ENCODE measurements around the gene RBFOX1.

Gene RBFOX1

GRCh38 chr16:7524419-7524818 lies 191.8 kb downstream of the RBFOX1 start:
- Histone ChIP-seq H3K4me3 (ENCODE audit: low read length in 2 of 2) (no peak overlapping the region), H3K27me3 (ENCODE audit: control insufficient read depth in 2 of 2, insufficient read depth in 2 of 2, low read length in 2 of 2) (no peaks in the 10 kb centered on the region), H3K36me3 (ENCODE audit: control insufficient read depth in 2 of 2, insufficient read depth in 2 of 2, low read length in 2 of 2) (no peaks in the 10 kb centered on the region), H3K27ac (ENCODE audit: low read depth in 2 of 2, low read length in 2 of 2) (no peak overlapping the region), H3K9me3 (ENCODE audit: control insufficient read depth in 2 of 2, low read length in 2 of 2) (no peaks in the 10 kb centered on the region), H3K9ac (ENCODE audit: low read depth in 1 of 2, low read length in 2 of 2) (no peak overlapping the region), H3K4me1 (ENCODE audit: control insufficient read depth in 2 of 2, insufficient read depth in 2 of 2, low read length in 2 of 2) (no peaks in the 10 kb centered on the region)

GRCh38 chr16:7526736-7527135 lies 194.1 kb downstream of the RBFOX1 start:
- H3K9me3 ChIP-seq (ENCODE audit: control insufficient read depth in 2 of 2, low read length in 2 of 2): no peaks in the 10 kb centered on the region
- H3K36me3 ChIP-seq (ENCODE audit: control insufficient read depth in 2 of 2, insufficient read depth in 2 of 2, low read length in 2 of 2): no peaks in the 10 kb centered on the region
- H3K9ac ChIP-seq (ENCODE audit: low read depth in 1 of 2, low read length in 2 of 2): no peak overlapping the region
- no peak overlapping the region for H3K27ac ChIP-seq (ENCODE audit: low read depth in 2 of 2, low read length in 2 of 2)
- H3K4me3 ChIP-seq (ENCODE audit: low read length in 2 of 2): no peak overlapping the region
- no peaks in the 10 kb centered on the region for H3K4me1 ChIP-seq (ENCODE audit: control insufficient read depth in 2 of 2, insufficient read depth in 2 of 2, low read length in 2 of 2)
- H3K27me3 ChIP-seq (ENCODE audit: control insufficient read depth in 2 of 2, insufficient read depth in 2 of 2, low read length in 2 of 2): no peaks in the 10 kb centered on the region

- Histone ChIP-seq H3K27me3 (ENCODE audit: control insufficient read depth in 2 of 2, insufficient read depth in 2 of 2, low read length in 2 of 2) (no peaks in the 10 kb centered on the region), H3K9me3 (ENCODE audit: control insufficient read depth in 2 of 2, low read length in 2 of 2) (peaks cover 0 to 3% of the 10 kb centered on the region in 2 donors), H3K36me3 (ENCODE audit: control insufficient read depth in 2 of 2, insufficient read depth in 2 of 2, low read length in 2 of 2) (no peaks in the 10 kb centered on the region), H3K4me3 (ENCODE audit: low read length in 2 of 2) (no peak overlapping the region), H3K4me1 (ENCODE audit: control insufficient read depth in 2 of 2, insufficient read depth in 2 of 2, low read length in 2 of 2) (no peaks in the 10 kb centered on the region), H3K27ac (ENCODE audit: low read depth in 2 of 2, low read length in 2 of 2) (no peak overlapping the region), H3K9ac (ENCODE audit: low read depth in 1 of 2, low read length in 2 of 2) (no peak overlapping the region)
These were observed 199.9 kb downstream of the RBFOX1 start for GRCh38 chr16:7532534-7532933.

GRCh38 chr16:7534749-7535148 lies 202.1 kb downstream of the RBFOX1 start:
- Histone ChIP-seq H3K27me3 (ENCODE audit: control insufficient read depth in 2 of 2, insufficient read depth in 2 of 2, low read length in 2 of 2) (no peaks in the 10 kb centered on the region), H3K27ac (ENCODE audit: low read depth in 2 of 2, low read length in 2 of 2) (no peak overlapping the region), H3K4me3 (ENCODE audit: low read length in 2 of 2) (no peak overlapping the region), H3K9me3 (ENCODE audit: control insufficient read depth in 2 of 2, low read length in 2 of 2) (peaks cover 0 to 3% of the 10 kb centered on the region in 2 donors), H3K9ac (ENCODE audit: low read depth in 1 of 2, low read length in 2 of 2) (no peak overlapping the region), H3K36me3 (ENCODE audit: control insufficient read depth in 2 of 2, insufficient read depth in 2 of 2, low read length in 2 of 2) (no peaks in the 10 kb centered on the region), H3K4me1 (ENCODE audit: control insufficient read depth in 2 of 2, insufficient read depth in 2 of 2, low read length in 2 of 2) (no peaks in the 10 kb centered on the region)

GRCh38 chr16:7541026-7541425 lies 208.4 kb downstream of the RBFOX1 start:
- H3K9me3 ChIP-seq (ENCODE audit: control insufficient read depth in 2 of 2, low read length in 2 of 2): no peaks in the 10 kb centered on the region
- H3K9ac ChIP-seq (ENCODE audit: low read depth in 1 of 2, low read length in 2 of 2): no peak overlapping the region
- H3K27ac ChIP-seq (ENCODE audit: low read depth in 2 of 2, low read length in 2 of 2): no peak overlapping the region
- H3K4me1 ChIP-seq (ENCODE audit: control insufficient read depth in 2 of 2, insufficient read depth in 2 of 2, low read length in 2 of 2): no peaks in the 10 kb centered on the region
- H3K36me3 ChIP-seq (ENCODE audit: control insufficient read depth in 2 of 2, insufficient read depth in 2 of 2, low read length in 2 of 2): no peaks in the 10 kb centered on the region
- H3K4me3 ChIP-seq (ENCODE audit: low read length in 2 of 2): no peak overlapping the region
- no peaks in the 10 kb centered on the region for H3K27me3 ChIP-seq (ENCODE audit: control insufficient read depth in 2 of 2, insufficient read depth in 2 of 2, low read length in 2 of 2)

- Histone ChIP-seq H3K4me3 (ENCODE audit: low read length in 2 of 2) (no peak overlapping the region), H3K9me3 (ENCODE audit: control insufficient read depth in 2 of 2, low read length in 2 of 2) (no peaks in the 10 kb centered on the region), H3K9ac (ENCODE audit: low read depth in 1 of 2, low read length in 2 of 2) (no peak overlapping the region), H3K36me3 (ENCODE audit: control insufficient read depth in 2 of 2, insufficient read depth in 2 of 2, low read length in 2 of 2) (no peaks in the 10 kb centered on the region), H3K4me1 (ENCODE audit: control insufficient read depth in 2 of 2, insufficient read depth in 2 of 2, low read length in 2 of 2) (no peaks in the 10 kb centered on the region), H3K27me3 (ENCODE audit: control insufficient read depth in 2 of 2, insufficient read depth in 2 of 2, low read length in 2 of 2) (no peaks in the 10 kb centered on the region), H3K27ac (ENCODE audit: low read depth in 2 of 2, low read length in 2 of 2) (no peak overlapping the region)
These were observed 212.6 kb downstream of the RBFOX1 start for GRCh38 chr16:7545251-7545650.

GRCh38 chr16:7546948-7547347 lies 214.3 kb downstream of the RBFOX1 start:
- no peak overlapping the region for H3K27ac ChIP-seq (ENCODE audit: low read depth in 2 of 2, low read length in 2 of 2)
- no peaks in the 10 kb centered on the region for H3K4me1 ChIP-seq (ENCODE audit: control insufficient read depth in 2 of 2, insufficient read depth in 2 of 2, low read length in 2 of 2)

GRCh38 chr16:7547736-7548135 lies 215.1 kb downstream of the RBFOX1 start:
- Histone ChIP-seq H3K36me3 (ENCODE audit: control insufficient read depth in 2 of 2, insufficient read depth in 2 of 2, low read length in 2 of 2) (no peaks in the 10 kb centered on the region), H3K4me3 (ENCODE audit: low read length in 2 of 2) (no peak overlapping the region), H3K4me1 (ENCODE audit: control insufficient read depth in 2 of 2, insufficient read depth in 2 of 2, low read length in 2 of 2) (no peaks in the 10 kb centered on the region), H3K27ac (ENCODE audit: low read depth in 2 of 2, low read length in 2 of 2) (no peak overlapping the region), H3K9me3 (ENCODE audit: control insufficient read depth in 2 of 2, low read length in 2 of 2) (no peaks in the 10 kb centered on the region), H3K9ac (ENCODE audit: low read depth in 1 of 2, low read length in 2 of 2) (no peak overlapping the region), H3K27me3 (ENCODE audit: control insufficient read depth in 2 of 2, insufficient read depth in 2 of 2, low read length in 2 of 2) (no peaks in the 10 kb centered on the region)

More at GRCh38 chr16:7546948-7547347, 214.3 kb downstream of the RBFOX1 start:
- H3K36me3 ChIP-seq (ENCODE audit: control insufficient read depth in 2 of 2, insufficient read depth in 2 of 2, low read length in 2 of 2): no peaks in the 10 kb centered on the region
- H3K9ac ChIP-seq (ENCODE audit: low read depth in 1 of 2, low read length in 2 of 2): no peak overlapping the region
- H3K27me3 ChIP-seq (ENCODE audit: control insufficient read depth in 2 of 2, insufficient read depth in 2 of 2, low read length in 2 of 2): no peaks in the 10 kb centered on the region
- H3K9me3 ChIP-seq (ENCODE audit: control insufficient read depth in 2 of 2, low read length in 2 of 2): no peaks in the 10 kb centered on the region
- H3K4me3 ChIP-seq (ENCODE audit: low read length in 2 of 2): no peak overlapping the region

- H3K27ac ChIP-seq (ENCODE audit: low read depth in 2 of 2, low read length in 2 of 2): no peak overlapping the region
- H3K27me3 ChIP-seq (ENCODE audit: control insufficient read depth in 2 of 2, insufficient read depth in 2 of 2, low read length in 2 of 2): no peaks in the 10 kb centered on the region
- no peak overlapping the region for H3K4me3 ChIP-seq (ENCODE audit: low read length in 2 of 2)
- no peaks in the 10 kb centered on the region for H3K36me3 ChIP-seq (ENCODE audit: control insufficient read depth in 2 of 2, insufficient read depth in 2 of 2, low read length in 2 of 2)
- no peak overlapping the region for H3K9ac ChIP-seq (ENCODE audit: low read depth in 1 of 2, low read length in 2 of 2)
- no peaks in the 10 kb centered on the region for H3K9me3 ChIP-seq (ENCODE audit: control insufficient read depth in 2 of 2, low read length in 2 of 2)
- no peaks in the 10 kb centered on the region for H3K4me1 ChIP-seq (ENCODE audit: control insufficient read depth in 2 of 2, insufficient read depth in 2 of 2, low read length in 2 of 2)
These were observed 216.2 kb downstream of the RBFOX1 start for GRCh38 chr16:7548796-7549318.

GRCh38 chr16:7550096-7550495 lies 217.5 kb downstream of the RBFOX1 start:
- Histone ChIP-seq H3K27ac (ENCODE audit: low read depth in 2 of 2, low read length in 2 of 2) (no peak overlapping the region), H3K36me3 (ENCODE audit: control insufficient read depth in 2 of 2, insufficient read depth in 2 of 2, low read length in 2 of 2) (no peaks in the 10 kb centered on the region), H3K27me3 (ENCODE audit: control insufficient read depth in 2 of 2, insufficient read depth in 2 of 2, low read length in 2 of 2) (no peaks in the 10 kb centered on the region), H3K9me3 (ENCODE audit: control insufficient read depth in 2 of 2, low read length in 2 of 2) (no peaks in the 10 kb centered on the region), H3K4me3 (ENCODE audit: low read length in 2 of 2) (no peak overlapping the region), H3K4me1 (ENCODE audit: control insufficient read depth in 2 of 2, insufficient read depth in 2 of 2, low read length in 2 of 2) (no peaks in the 10 kb centered on the region), H3K9ac (ENCODE audit: low read depth in 1 of 2, low read length in 2 of 2) (no peak overlapping the region)

GRCh38 chr16:7555459-7555858 lies 222.8 kb downstream of the RBFOX1 start:
- no peak overlapping the region for H3K4me3 ChIP-seq (ENCODE audit: low read length in 2 of 2)
- no peaks in the 10 kb centered on the region for H3K9me3 ChIP-seq (ENCODE audit: control insufficient read depth in 2 of 2, low read length in 2 of 2)
- H3K4me1 ChIP-seq (ENCODE audit: control insufficient read depth in 2 of 2, insufficient read depth in 2 of 2, low read length in 2 of 2): no peaks in the 10 kb centered on the region
- no peak overlapping the region for H3K9ac ChIP-seq (ENCODE audit: low read depth in 1 of 2, low read length in 2 of 2)
- no peak overlapping the region for H3K27ac ChIP-seq (ENCODE audit: low read depth in 2 of 2, low read length in 2 of 2)
- no peaks in the 10 kb centered on the region for H3K27me3 ChIP-seq (ENCODE audit: control insufficient read depth in 2 of 2, insufficient read depth in 2 of 2, low read length in 2 of 2)
- no peaks in the 10 kb centered on the region for H3K36me3 ChIP-seq (ENCODE audit: control insufficient read depth in 2 of 2, insufficient read depth in 2 of 2, low read length in 2 of 2)

All from mucosa of rectum (tissue), 2 donors.